ACHN (cell line): ENCODE data around the gene ATPAF2.

Experiments
- DNase-seq: peaks from one replicate; pipeline ENCODE4 v3.0.0-alpha.2; 2015
- in situ Hi-C: cut with HindIII; loops from 2 replicates; pipeline ENCODE4 v1.10.0; 2017; ENCODE audit warnings: low sequenced_read_pairs, low pct_ligation_motif_present, low pct_unique_long_range_greater_than_20kb

Gene ATPAF2

DNA sequence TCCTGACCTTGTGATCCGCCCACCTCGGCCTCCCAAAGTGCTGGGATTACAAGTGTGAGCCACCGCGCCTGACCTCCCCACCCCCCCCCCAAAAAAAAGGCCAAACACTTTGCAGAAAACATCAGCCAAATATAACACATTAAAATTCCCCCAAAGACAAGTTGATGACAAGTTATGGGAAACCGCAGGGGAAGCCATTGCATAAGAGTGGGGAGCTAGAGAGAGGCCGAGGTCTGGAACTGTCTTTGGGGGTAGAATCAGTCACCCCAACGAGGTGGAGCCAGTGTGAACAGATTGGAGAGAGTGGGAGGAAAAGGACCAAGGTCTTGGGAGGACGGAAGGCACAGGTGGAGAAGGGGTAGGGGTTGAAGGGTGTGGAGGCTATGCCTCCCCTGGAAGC, 63.5 kb downstream of the ATPAF2 start:
- DNase-seq: no peak
- in situ Hi-C loops: no loop called here

GRCh38 chr17:17972952-17973254, 66.1 kb downstream of the ATPAF2 start:
- no peak for DNase-seq
- in situ Hi-C loops: no loop called here

GRCh38 chr17:17972126-17972951, 66.6 kb downstream of the ATPAF2 start, which contains the start of the genes DRC3 and TOM1L2:
TSS of gene DRC3 (plus strand) at chr17:17972862. CDS start at chr17:17977599, 4,737 bp downstream.
TSS of gene TOM1L2 (minus strand) at chr17:17972400. CDS start at chr17:17972313, 87 bp downstream.
- DNase-seq: peak; percentile 100
- in situ Hi-C loops: no loop called here

DNA sequence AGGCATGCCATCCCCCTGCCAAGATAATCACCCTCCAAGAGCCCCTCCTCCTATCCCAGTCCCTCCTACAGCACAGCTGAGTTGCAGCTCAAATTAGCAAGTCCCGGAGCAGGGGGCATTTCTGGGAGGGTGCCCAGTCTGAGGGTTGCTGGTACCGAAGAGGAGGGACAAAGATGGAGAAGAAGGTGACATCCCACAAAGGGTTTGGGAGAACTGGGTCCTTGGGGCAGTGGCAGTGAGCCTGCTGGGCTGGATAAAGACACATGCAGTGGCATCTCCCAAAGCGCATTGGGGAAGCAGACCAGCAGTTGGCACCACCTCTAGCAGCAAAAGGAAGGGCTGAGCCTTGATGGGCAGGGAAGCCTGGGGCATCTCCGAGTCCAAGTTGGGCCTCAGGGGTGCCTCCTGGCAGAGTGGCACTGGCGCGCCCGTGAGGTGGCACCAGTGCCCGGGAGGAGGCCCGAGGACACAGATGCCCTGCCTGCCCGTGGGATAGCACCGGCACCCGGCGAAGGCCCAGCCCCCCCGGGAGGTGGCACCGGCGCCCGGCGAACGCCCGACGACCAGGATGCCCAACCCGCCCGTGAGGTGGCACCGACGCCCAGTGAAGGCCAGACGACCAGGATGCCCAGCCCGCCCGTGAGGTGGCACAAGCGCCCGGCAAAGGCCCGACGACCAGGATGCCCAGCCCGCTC, 67.4 kb downstream of the ATPAF2 start:
- in situ Hi-C loops: no loop called here
- DNase-seq: peak; percentile 37

DNA sequence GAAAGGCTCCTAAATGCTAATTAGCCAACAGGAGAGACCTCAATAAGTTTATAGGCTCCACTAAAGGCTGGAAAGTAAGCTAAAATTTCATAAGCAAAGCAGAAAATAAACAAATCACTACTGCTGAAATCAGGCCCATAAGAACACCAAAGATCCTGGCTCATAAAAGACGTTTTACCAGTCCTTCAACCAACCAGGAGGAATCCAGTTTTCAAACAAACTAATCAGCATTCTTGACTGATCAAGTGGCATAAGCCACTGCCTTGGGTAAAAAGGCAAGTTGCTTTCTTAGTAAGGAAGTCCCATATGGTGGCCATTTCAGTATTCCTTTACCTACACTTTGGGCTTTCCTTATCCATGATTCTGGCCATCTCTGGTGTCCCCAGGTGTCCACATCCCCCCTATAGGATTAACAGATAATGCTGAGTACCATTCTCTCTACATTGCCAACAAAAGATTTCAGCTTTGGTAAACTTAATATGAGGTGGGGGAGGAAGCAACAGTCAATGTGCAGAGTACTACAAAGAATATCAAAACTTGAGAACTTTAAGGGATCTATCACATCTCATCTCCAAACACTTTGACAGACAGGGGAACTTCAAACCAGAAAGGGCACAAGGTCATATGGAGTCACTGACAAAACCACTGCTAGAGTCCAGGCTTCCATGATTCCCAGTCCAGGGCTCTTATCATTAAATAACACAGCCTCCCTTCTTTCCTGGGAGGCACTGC, 68.1 kb downstream of the ATPAF2 start:
- in situ Hi-C loops: no loop called here
- DNase-seq: no peak
